ENCODE results near the gene SEPTIN2. TPM values are rescaled to one million over a fixed set of nuclear protein-coding genes. Genes with fewer than 3 reads are reported as not detected.

The SEPTIN2 gene
- total and polyA plus RNA-seq, 2 experiments from 2014 or later, result 227 to 393 TPM

DNA sequence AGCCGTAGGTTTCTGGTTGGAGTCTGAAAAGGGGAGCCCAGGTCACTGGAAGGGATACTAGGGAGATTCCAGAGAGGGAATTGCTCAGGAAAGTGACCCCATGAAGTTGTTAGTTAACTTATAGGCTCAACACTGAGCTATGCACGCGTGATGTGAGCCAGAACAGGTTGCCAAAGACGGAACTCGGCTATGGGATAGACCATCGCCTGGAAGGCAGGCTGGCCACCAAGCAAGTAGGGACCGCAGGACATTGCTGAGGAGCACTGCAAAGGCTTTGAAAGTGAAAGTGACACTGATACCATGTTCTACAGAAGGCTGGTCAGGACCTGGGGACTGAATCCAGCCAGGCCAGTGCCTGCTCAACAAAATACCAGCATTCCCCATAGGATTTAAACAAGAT lies 47.7 kb downstream of the SEPTIN2 start:
- Mint-ChIP-seq H3K4me1 (peaks cover 33% of the 10 kb centered on the region), H3K4me3 (no peak overlapping the region), H3K27ac (peak overlapping the region; percentile 70; the same call in 1 of the 2 replicates), H3K9me3 (no peaks in the 10 kb centered on the region), H3K36me3 (ENCODE audit: low read depth) (no peaks in the 10 kb centered on the region), H3K27me3 (ENCODE audit: insufficient read depth, low read depth, poor library complexity) (no peaks in the 10 kb centered on the region)
- TF ChIP-seq, protein P1, sequence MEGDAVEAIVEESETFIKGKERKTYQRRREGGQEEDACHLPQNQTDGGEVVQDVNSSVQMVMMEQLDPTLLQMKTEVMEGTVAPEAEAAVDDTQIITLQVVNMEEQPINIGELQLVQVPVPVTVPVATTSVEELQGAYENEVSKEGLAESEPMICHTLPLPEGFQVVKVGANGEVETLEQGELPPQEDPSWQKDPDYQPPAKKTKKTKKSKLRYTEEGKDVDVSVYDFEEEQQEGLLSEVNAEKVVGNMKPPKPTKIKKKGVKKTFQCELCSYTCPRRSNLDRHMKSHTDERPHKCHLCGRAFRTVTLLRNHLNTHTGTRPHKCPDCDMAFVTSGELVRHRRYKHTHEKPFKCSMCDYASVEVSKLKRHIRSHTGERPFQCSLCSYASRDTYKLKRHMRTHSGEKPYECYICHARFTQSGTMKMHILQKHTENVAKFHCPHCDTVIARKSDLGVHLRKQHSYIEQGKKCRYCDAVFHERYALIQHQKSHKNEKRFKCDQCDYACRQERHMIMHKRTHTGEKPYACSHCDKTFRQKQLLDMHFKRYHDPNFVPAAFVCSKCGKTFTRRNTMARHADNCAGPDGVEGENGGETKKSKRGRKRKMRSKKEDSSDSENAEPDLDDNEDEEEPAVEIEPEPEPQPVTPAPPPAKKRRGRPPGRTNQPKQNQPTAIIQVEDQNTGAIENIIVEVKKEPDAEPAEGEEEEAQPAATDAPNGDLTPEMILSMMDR (conservative IDR thresholded peaks at IDR 0.05; ENCODE audit: low read depth in 2 of 2), result no peak
- TF ChIP-seq POLR2AphosphoS5 (IDR thresholded peaks at IDR 0.05; ENCODE audit: low read depth) (no peak), ZNF114 (CRISPR knock-in tag; IDR thresholded peaks at IDR 0.05) (no peak), ZNF331 (CRISPR knock-in tag; IDR thresholded peaks at IDR 0.05; ENCODE audit: low read depth) (no peak), STAT1 (IDR thresholded peaks at IDR 0.05; ENCODE audit: unreplicated experiment) (no peak), NANOG (IDR thresholded peaks at IDR 0.05; ENCODE audit: borderline replicate concordance) (no peak)
- Histone ChIP-seq H3K79me2 (replicated peaks; ENCODE audit: insufficient read depth) (peaks cover 84% of the 10 kb centered on the region), H3K36me3 (ENCODE audit: insufficient read depth) (no peaks in the 10 kb centered on the region), H4K20me1 (replicated peaks; ENCODE audit: insufficient read depth) (peaks cover 24% of the 10 kb centered on the region), H3K4me3 (no peak overlapping the region), H3K27ac (ENCODE audit: low read depth) (no peak overlapping the region; the same call in 1 of the 2 replicates), H3K9me2 (ENCODE audit: insufficient read depth) (no peaks in the 10 kb centered on the region), H3K4me1 (ENCODE audit: insufficient read depth) (peaks cover 16% of the 10 kb centered on the region), H2AFZ (no peak overlapping the region), H3K27me3 (ENCODE audit: insufficient read depth) (no peaks in the 10 kb centered on the region), H3K4me2 (no peak overlapping the region), H3F3A (replicated peaks; ENCODE audit: low read depth) (no peaks in the 10 kb centered on the region)
- ATAC-seq, result no peak
- DNase-seq (ENCODE audit: low spot score), result no peak

GRCh38 chr2:241364781-241365180 lies 49.1 kb downstream of the SEPTIN2 start:
- peaks cover 27% of the 10 kb centered on the region for H3K4me1 Mint-ChIP-seq
- TF ChIP-seq, protein P2, sequence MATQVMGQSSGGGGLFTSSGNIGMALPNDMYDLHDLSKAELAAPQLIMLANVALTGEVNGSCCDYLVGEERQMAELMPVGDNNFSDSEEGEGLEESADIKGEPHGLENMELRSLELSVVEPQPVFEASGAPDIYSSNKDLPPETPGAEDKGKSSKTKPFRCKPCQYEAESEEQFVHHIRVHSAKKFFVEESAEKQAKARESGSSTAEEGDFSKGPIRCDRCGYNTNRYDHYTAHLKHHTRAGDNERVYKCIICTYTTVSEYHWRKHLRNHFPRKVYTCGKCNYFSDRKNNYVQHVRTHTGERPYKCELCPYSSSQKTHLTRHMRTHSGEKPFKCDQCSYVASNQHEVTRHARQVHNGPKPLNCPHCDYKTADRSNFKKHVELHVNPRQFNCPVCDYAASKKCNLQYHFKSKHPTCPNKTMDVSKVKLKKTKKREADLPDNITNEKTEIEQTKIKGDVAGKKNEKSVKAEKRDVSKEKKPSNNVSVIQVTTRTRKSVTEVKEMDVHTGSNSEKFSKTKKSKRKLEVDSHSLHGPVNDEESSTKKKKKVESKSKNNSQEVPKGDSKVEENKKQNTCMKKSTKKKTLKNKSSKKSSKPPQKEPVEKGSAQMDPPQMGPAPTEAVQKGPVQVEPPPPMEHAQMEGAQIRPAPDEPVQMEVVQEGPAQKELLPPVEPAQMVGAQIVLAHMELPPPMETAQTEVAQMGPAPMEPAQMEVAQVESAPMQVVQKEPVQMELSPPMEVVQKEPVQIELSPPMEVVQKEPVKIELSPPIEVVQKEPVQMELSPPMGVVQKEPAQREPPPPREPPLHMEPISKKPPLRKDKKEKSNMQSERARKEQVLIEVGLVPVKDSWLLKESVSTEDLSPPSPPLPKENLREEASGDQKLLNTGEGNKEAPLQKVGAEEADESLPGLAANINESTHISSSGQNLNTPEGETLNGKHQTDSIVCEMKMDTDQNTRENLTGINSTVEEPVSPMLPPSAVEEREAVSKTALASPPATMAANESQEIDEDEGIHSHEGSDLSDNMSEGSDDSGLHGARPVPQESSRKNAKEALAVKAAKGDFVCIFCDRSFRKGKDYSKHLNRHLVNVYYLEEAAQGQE (IDR thresholded peaks at IDR 0.05; ENCODE audit: unreplicated experiment), result no peak
- TF ChIP-seq EZH2phosphoT487 (IDR thresholded peaks at IDR 0.05; ENCODE audit: unreplicated experiment), result no peak
- TF ChIP-seq ZNF114 (CRISPR knock-in tag; IDR thresholded peaks at IDR 0.05), result no peak
- no peak for TF ChIP-seq NANOG (IDR thresholded peaks at IDR 0.05; ENCODE audit: borderline replicate concordance)
- TF ChIP-seq JUNB (IDR thresholded peaks at IDR 0.05; ENCODE audit: unreplicated experiment), result no peak
- TF ChIP-seq ZNF331 (CRISPR knock-in tag; IDR thresholded peaks at IDR 0.05; ENCODE audit: low read depth), result no peak
- TF ChIP-seq CREB1 (CRISPR knock-in tag; IDR thresholded peaks at IDR 0.05; ENCODE audit: low read depth), result no peak
- TF ChIP-seq, protein P1 (conservative IDR thresholded peaks at IDR 0.05; ENCODE audit: low read depth in 2 of 2), result no peak
- Histone ChIP-seq H3K27ac (ENCODE audit: low read depth) (no peak overlapping the region), H3F3A (replicated peaks; ENCODE audit: low read depth) (no peaks in the 10 kb centered on the region), H3K4me3 (no peak overlapping the region), H3K4me1 (ENCODE audit: insufficient read depth) (peaks cover 16% of the 10 kb centered on the region), H3K9me2 (ENCODE audit: insufficient read depth) (no peaks in the 10 kb centered on the region), H3K79me2 (replicated peaks; ENCODE audit: insufficient read depth) (peaks cover 80% of the 10 kb centered on the region), H3K36me3 (ENCODE audit: insufficient read depth) (no peaks in the 10 kb centered on the region), H2AFZ (no peak overlapping the region), H3K4me2 (no peak overlapping the region), H3K27me3 (ENCODE audit: insufficient read depth) (no peaks in the 10 kb centered on the region), H4K20me1 (replicated peaks; ENCODE audit: insufficient read depth) (peaks cover 22% of the 10 kb centered on the region)
- no peak overlapping the region for H3K27ac Mint-ChIP-seq
- no peak overlapping the region for H3K4me3 Mint-ChIP-seq
- H3K27me3 Mint-ChIP-seq (ENCODE audit: insufficient read depth, low read depth, poor library complexity), result no peaks in the 10 kb centered on the region
- ATAC-seq, result no peak
- H3K36me3 Mint-ChIP-seq (ENCODE audit: low read depth), result no peaks in the 10 kb centered on the region
- no peaks in the 10 kb centered on the region for H3K9me3 Mint-ChIP-seq
- no peak for DNase-seq (ENCODE audit: low spot score)

Data from GM23338 (cell line).